ENCODE results near the gene TIMM22. TPM values are rescaled to one million over a fixed set of nuclear protein-coding genes. Genes with fewer than 3 reads are reported as not detected.

Gene TIMM22
- total RNA-seq, 1 experiment from 2014 or later = 11.6 TPM

- no peak for TF ChIP-seq EZH2 (IDR thresholded peaks at IDR 0.05; ENCODE audit: low read depth)
- no peak for TF ChIP-seq CTCF (conservative IDR thresholded peaks at IDR 0.05)
- no peak overlapping the region for H2AFZ ChIP-seq
These were observed 43.2 kb upstream of the TIMM22 start for GRCh38 chr17:953767-954166.

GRCh38 chr17:954431-955164 is 42.3 kb upstream of the TIMM22 start:
- H3K79me2 ChIP-seq (ENCODE audit: low read depth) = no peaks in the 10 kb centered on the region
- H3K9me2 ChIP-seq (ENCODE audit: insufficient read depth) = no peaks in the 10 kb centered on the region
- intact Hi-C loops (cut with micrococcal nuclease; ENCODE audit: unreplicated experiment) = no loop called here
- H3K27me3 ChIP-seq (ENCODE audit: insufficient read depth, low read depth) = no peaks in the 10 kb centered on the region
- no peaks in the 10 kb centered on the region for H3K36me3 ChIP-seq (ENCODE audit: low read depth)
- DNase-seq = no peak
- no TSS peak for BruUV-seq (replicated peaks)
- H3K4me2 ChIP-seq = no peak overlapping the region
- H3K4me3 ChIP-seq = no peak overlapping the region
- H3F3A ChIP-seq (ENCODE audit: insufficient read depth, low read depth) = peaks cover 53% of the 10 kb centered on the region
- H3K27ac ChIP-seq = no peak overlapping the region
- POLR2A ChIA-PET (ENCODE audit: unreplicated experiment) = no interaction called here
- peaks cover 30% of the 10 kb centered on the region for H3K4me1 ChIP-seq (replicated peaks; ENCODE audit: insufficient read depth)
- CTCF ChIA-PET = no interaction called here
- no peak for TF ChIP-seq CTCF (conservative IDR thresholded peaks at IDR 0.05)
- H2AFZ ChIP-seq = no peak overlapping the region
- H4K20me1 ChIP-seq (ENCODE audit: insufficient read depth) = 0 out of 2 replicates have a peak, but pooled peaks cover 8% of the 10 kb centered on the region
- H3K9me3 ChIP-seq (ENCODE audit: insufficient read depth, low read depth) = no peaks in the 10 kb centered on the region

More at GRCh38 chr17:953767-954166, 43.2 kb upstream of the TIMM22 start:
- no peak overlapping the region for H3K4me2 ChIP-seq
- H3F3A ChIP-seq (ENCODE audit: insufficient read depth, low read depth) = peaks cover 52% of the 10 kb centered on the region
- BruUV-seq (replicated peaks) = no TSS peak
- peaks cover 30% of the 10 kb centered on the region for H3K4me1 ChIP-seq (replicated peaks; ENCODE audit: insufficient read depth)
- H3K36me3 ChIP-seq (ENCODE audit: low read depth) = no peaks in the 10 kb centered on the region
- intact Hi-C loops (cut with micrococcal nuclease; ENCODE audit: unreplicated experiment) = no loop called here
- no peaks in the 10 kb centered on the region for H3K79me2 ChIP-seq (ENCODE audit: low read depth)
- no peak overlapping the region for H3K27ac ChIP-seq
- H3K9me2 ChIP-seq (ENCODE audit: insufficient read depth) = no peaks in the 10 kb centered on the region
- no peak overlapping the region for H3K4me3 ChIP-seq
- CTCF ChIA-PET = no interaction called here
- DNase-seq = no peak
- H3K9me3 ChIP-seq (ENCODE audit: insufficient read depth, low read depth) = no peaks in the 10 kb centered on the region
- no peaks in the 10 kb centered on the region for H3K27me3 ChIP-seq (ENCODE audit: insufficient read depth, low read depth)
- 0 out of 2 replicates have a peak, but pooled peaks cover 8% of the 10 kb centered on the region for H4K20me1 ChIP-seq (ENCODE audit: insufficient read depth)
- POLR2A ChIA-PET (ENCODE audit: unreplicated experiment) = no interaction called here

- H3K9me2 ChIP-seq (ENCODE audit: insufficient read depth) = no peaks in the 10 kb centered on the region
- DNase-seq = peak; percentile 73 to 74
- no peak for TF ChIP-seq CTCF (conservative IDR thresholded peaks at IDR 0.05)
- TF ChIP-seq EZH2 (IDR thresholded peaks at IDR 0.05; ENCODE audit: low read depth) = no peak
- H2AFZ ChIP-seq = no peak overlapping the region
- no peaks in the 10 kb centered on the region for H3K79me2 ChIP-seq (ENCODE audit: low read depth)
- CTCF ChIA-PET = interaction anchor here (0.6 to 0.7 kb wide), 4 partner anchors 17 to 257 kb away, joined by 3 to 13 read pairs (median 5); no protein-coding TSS in a partner anchor
- H3K27me3 ChIP-seq (ENCODE audit: insufficient read depth, low read depth) = no peaks in the 10 kb centered on the region
- H3K4me3 ChIP-seq = no peak overlapping the region
- H4K20me1 ChIP-seq (ENCODE audit: insufficient read depth) = 0 out of 2 replicates have a peak, but pooled peaks cover 8% of the 10 kb centered on the region
- H3K4me2 ChIP-seq = peak overlapping the region; percentile 17
- BruUV-seq (replicated peaks) = no TSS peak
- peaks cover 15% of the 10 kb centered on the region for H3K4me1 ChIP-seq (replicated peaks; ENCODE audit: insufficient read depth)
- intact Hi-C loops (cut with micrococcal nuclease; ENCODE audit: unreplicated experiment) = loop anchor here (2.0 kb wide), 1 partner anchor 16 kb away; no protein-coding TSS in a partner anchor
- H3K36me3 ChIP-seq (ENCODE audit: low read depth) = no peaks in the 10 kb centered on the region
- H3K9me3 ChIP-seq (ENCODE audit: insufficient read depth, low read depth) = no peaks in the 10 kb centered on the region
- POLR2A ChIA-PET (ENCODE audit: unreplicated experiment) = interaction anchor here (0.7 kb wide), 1 partner anchor 26 kb away, joined by 3 read pairs; no protein-coding TSS in a partner anchor
- H3F3A ChIP-seq (ENCODE audit: insufficient read depth, low read depth) = peaks cover 50% of the 10 kb centered on the region
- no peak overlapping the region for H3K27ac ChIP-seq
These were observed 40.0 kb upstream of the TIMM22 start for GRCh38 chr17:956905-957304.

All from PC-9 (cell line).